PC-9 (cell line): Measurements from ENCODE around the gene RNF41. TPM values are rescaled to one million over a fixed set of nuclear protein-coding genes. Genes with fewer than 3 reads are reported as not detected.
"Not testable (repeated sequence)": the region's sequence is repeated elsewhere in the genome, so short reads cannot be mapped to it uniquely, and the experiment has no call there.

Experiments used
- BruUV-seq: library from RNA; stranded (reverse); fragments of 400-500 nt; replicated peaks from 2 replicates; lab custom pipeline; 2021; lab: Mats Ljungman, UMichigan
- CTCF ChIA-PET: fragments of 300-600 bp; sonication (Branson Sonifier 250); formaldehyde crosslinking; loops from one replicate; lab custom pipeline; 2022; ENCODE audit warnings: antibody characterized with exemption; lab: Charles Lee
- POLR2A ChIA-PET: fragments of 300-600 bp; sonication (Branson Sonifier 250); formaldehyde crosslinking; loops from one replicate; lab custom pipeline; 2022; ENCODE audit warnings: antibody characterized with exemption; ENCODE audit not compliant: unreplicated experiment; lab: Charles Lee
- DNase-seq, 2 experiments: peaks; one replicate each; pipeline versions ENCODE4 v3.0.0 to v3.0.0-alpha.2; 2015 to 2022; ENCODE audit warnings: mixed read lengths in 1 of 2
- H2AFZ ChIP-seq: fragments of 200-600 bp; sonication (generic); 2 replicates; pipeline ENCODE4 v1.8.1; 2017; ENCODE audit warnings: antibody characterized with exemption
- H3F3A ChIP-seq: fragments of 200-600 bp; sonication (generic); 2 replicates; pipeline ENCODE4 v1.8.1; 2017; ENCODE audit warnings: antibody characterized with exemption, mild to moderate bottlenecking, low read depth; ENCODE audit not compliant: insufficient read depth
- H3K27ac ChIP-seq: fragments of 200-600 bp; sonication (generic); 2 replicates; pipeline ENCODE4 v1.6.1; 2016; ENCODE audit warnings: mixed run types
- H3K27me3 ChIP-seq: fragments of 200-600 bp; sonication (generic); 2 replicates; pipeline ENCODE4 v1.6.1; 2016; ENCODE audit warnings: low read depth, mixed run types; ENCODE audit not compliant: insufficient read depth
- H3K36me3 ChIP-seq: fragments of 200-600 bp; sonication (generic); 2 replicates; pipeline ENCODE4 v1.6.1; 2016; ENCODE audit warnings: low read depth, mixed run types
- H3K4me1 ChIP-seq: fragments of 200-600 bp; sonication (generic); replicated peaks from 2 replicates; pipeline ENCODE4 v1.6.1; 2016; ENCODE audit warnings: mixed run types; ENCODE audit not compliant: insufficient read depth
- H3K4me2 ChIP-seq: fragments of 200-600 bp; sonication (generic); 2 replicates; pipeline ENCODE4 v1.6.1; 2017; ENCODE audit warnings: mixed run types
- H3K4me3 ChIP-seq: fragments of 200-600 bp; sonication (generic); 2 replicates; pipeline ENCODE4 v1.6.1; 2016; ENCODE audit warnings: mixed run types
- H3K79me2 ChIP-seq: fragments of 200-600 bp; sonication (generic); 2 replicates; pipeline ENCODE4 v1.6.1; 2017; ENCODE audit warnings: low read depth, mixed run types
- H3K9me2 ChIP-seq: fragments of 200-600 bp; sonication (generic); 2 replicates; pipeline ENCODE4 v1.8.1; 2017; ENCODE audit warnings: mild to moderate bottlenecking; ENCODE audit not compliant: insufficient read depth
- H3K9me3 ChIP-seq: fragments of 200-600 bp; sonication (generic); 2 replicates; pipeline ENCODE4 v1.8.1; 2016; ENCODE audit warnings: low read depth; ENCODE audit not compliant: insufficient read depth
- H4K20me1 ChIP-seq: fragments of 200-600 bp; sonication (generic); 2 replicates; pipeline ENCODE4 v1.8.1; 2017; ENCODE audit not compliant: insufficient read depth
- EZH2 ChIP-seq: fragments of 200-600 bp; sonication (generic); IDR thresholded peaks from 2 replicates; pipeline ENCODE4 v1.8.0; 2017; ENCODE audit warnings: antibody characterized with exemption, low read depth
- intact Hi-C: fragments of 100-400 bp; cut with micrococcal nuclease; formaldehyde crosslinking; loops from one replicate; pipeline ENCODE4 v1.10.0; 2022; ENCODE audit not compliant: unreplicated experiment
- total RNA-seq: library from RNA; stranded (reverse); gene quantifications from 2 replicates; pipeline ENCODE4 v1.2.3, GENCODE V29; 2021
- TF ChIP-seq, protein P1 (sequence below): fragments of 200-600 bp; sonication (generic); conservative IDR thresholded peaks from 2 replicates; pipeline ENCODE4 v1.6.1; 2017; ENCODE audit warnings: mixed run types, antibody characterized with exemption, mild to moderate bottlenecking, moderate library complexity

RNF41 gene
- total RNA-seq, 1 experiment from 2014 or later: 33.4 TPM

DNA sequence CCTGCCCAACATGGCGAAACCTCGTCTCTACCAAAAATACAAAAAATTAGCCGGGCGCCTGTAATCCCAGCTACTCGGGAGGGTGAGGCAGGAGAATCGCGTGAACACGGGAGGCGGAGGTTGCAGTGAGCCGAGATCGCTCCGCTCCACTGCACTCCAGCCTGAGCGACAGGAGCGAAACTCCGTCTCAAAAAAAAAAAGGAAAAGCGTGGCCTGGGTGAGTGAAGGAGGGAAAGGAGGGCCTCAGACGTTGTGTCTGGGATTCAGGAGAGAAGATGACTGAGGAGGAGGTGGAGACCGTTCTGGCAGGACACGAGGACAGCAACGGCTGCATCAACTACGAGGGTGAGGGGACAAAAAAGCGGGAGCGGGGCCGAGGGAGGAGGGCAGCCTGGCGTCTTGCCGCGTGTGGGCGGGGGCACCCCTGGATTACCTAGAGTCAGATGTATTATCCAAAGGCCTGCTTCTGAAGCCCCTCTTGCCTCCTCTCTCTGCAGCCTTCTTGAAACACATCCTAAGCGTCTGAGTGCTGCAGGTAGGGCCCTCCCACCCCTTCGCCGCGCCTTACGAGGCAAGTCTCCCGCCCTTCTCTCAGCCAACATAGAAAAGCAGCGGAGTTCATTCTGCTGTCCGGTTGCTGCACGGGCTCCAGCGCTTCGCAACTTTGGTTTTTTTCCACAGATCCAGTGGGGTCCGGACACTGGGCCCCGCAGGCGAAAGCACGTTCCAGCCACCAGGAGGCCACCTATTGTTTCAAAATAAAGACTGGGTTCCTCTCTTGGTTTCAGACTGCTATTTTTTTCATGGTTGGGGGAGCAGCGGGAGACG lies 64.3 kb downstream of the RNF41 start:
- H3K4me2 ChIP-seq: peak overlapping the region; percentile 78
- H2AFZ ChIP-seq: 0 out of 2 replicates have a peak overlapping the region, but pooled peaks have one; percentile 67
- H3K36me3 ChIP-seq: peaks cover 29% of the 10 kb centered on the region
- H3K27me3 ChIP-seq: no peaks in the 10 kb centered on the region
- no peak for TF ChIP-seq EZH2
- TF ChIP-seq, protein P1, sequence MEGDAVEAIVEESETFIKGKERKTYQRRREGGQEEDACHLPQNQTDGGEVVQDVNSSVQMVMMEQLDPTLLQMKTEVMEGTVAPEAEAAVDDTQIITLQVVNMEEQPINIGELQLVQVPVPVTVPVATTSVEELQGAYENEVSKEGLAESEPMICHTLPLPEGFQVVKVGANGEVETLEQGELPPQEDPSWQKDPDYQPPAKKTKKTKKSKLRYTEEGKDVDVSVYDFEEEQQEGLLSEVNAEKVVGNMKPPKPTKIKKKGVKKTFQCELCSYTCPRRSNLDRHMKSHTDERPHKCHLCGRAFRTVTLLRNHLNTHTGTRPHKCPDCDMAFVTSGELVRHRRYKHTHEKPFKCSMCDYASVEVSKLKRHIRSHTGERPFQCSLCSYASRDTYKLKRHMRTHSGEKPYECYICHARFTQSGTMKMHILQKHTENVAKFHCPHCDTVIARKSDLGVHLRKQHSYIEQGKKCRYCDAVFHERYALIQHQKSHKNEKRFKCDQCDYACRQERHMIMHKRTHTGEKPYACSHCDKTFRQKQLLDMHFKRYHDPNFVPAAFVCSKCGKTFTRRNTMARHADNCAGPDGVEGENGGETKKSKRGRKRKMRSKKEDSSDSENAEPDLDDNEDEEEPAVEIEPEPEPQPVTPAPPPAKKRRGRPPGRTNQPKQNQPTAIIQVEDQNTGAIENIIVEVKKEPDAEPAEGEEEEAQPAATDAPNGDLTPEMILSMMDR: peak; percentile 82
- BruUV-seq: TSS peak; percentile 9
- H3K4me3 ChIP-seq: peak overlapping the region; percentile 51
- H3K4me1 ChIP-seq: peaks cover 31% of the 10 kb centered on the region
- H3K27ac ChIP-seq: peak overlapping the region; percentile 50
- intact Hi-C loops: loop anchor here (5.0 kb wide), 1 partner anchor 40 kb away; the partner anchor contains the start of genes RPL41 and ZC3H10
- DNase-seq: peak; percentile 78 to 82
- ChIA-PET CTCF (interaction anchor here (0.7 kb wide), 1 partner anchor 34 kb away, joined by 5 read pairs; no protein-coding TSS in a partner anchor), POLR2A (interaction anchor here (1.3 kb wide), 1 partner anchor 29 kb away, joined by 4 read pairs; the partner anchor contains the start of gene ESYT1)
- peaks cover 44% of the 10 kb centered on the region for H3F3A ChIP-seq
- H3K9me3 ChIP-seq: no peaks in the 10 kb centered on the region
- peaks cover 21% of the 10 kb centered on the region for H4K20me1 ChIP-seq
- H3K9me2 ChIP-seq: no peaks in the 10 kb centered on the region
- peaks cover 44% of the 10 kb centered on the region for H3K79me2 ChIP-seq

DNA sequence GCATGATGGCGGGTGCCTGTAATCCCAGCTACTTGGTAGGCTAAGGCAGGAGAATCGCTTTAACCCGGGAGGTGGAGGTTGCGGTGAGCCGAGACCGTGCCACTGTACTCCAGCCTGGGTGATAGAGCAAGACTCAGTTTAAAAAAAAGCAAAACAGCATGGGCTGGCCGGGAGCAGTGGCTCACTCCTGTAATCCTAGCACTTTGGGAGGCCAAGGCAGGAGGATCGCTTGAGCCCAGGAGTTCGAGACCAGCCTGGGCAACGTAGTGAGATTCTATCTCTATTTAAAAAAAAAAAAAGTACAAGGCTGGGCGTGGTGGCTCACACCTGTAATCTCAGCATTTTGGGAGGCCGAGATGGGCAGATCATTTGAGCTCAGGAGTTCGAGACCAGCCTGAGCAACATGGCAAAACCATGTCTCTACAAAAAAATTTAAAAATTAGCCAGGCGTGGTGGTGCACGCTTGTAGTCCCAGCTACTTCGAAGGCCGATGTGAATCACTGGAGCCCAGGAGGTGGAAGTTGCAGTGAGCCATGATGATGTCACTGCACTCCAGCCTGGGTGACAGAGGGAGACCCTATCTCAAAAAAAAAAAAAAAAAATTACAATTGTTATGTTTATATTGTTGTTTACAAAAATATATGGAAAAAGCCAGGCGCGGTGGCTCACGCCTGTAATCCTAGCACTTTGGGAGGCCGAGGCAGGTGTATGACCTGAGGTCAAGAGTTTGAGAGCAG lies 65.1 kb downstream of the RNF41 start:
- H3K4me3 ChIP-seq, H2AFZ ChIP-seq, H3K27ac ChIP-seq, DNase-seq, H3K27me3 ChIP-seq, BruUV-seq, H3K9me3 ChIP-seq, H3K9me2 ChIP-seq: not testable (repeated sequence)
- H3K4me1 ChIP-seq: peaks cover 31% of the 10 kb centered on the region
- peaks cover 44% of the 10 kb centered on the region for H3F3A ChIP-seq
- CTCF ChIA-PET: interaction anchor here (0.7 kb wide), 1 partner anchor 34 kb away, joined by 5 read pairs; no protein-coding TSS in a partner anchor
- intact Hi-C loops: loop anchor here (5.0 kb wide), 1 partner anchor 39 kb away; the partner anchor contains the start of genes RPL41 and ZC3H10
- H3K79me2 ChIP-seq: peaks cover 42% of the 10 kb centered on the region
- H3K36me3 ChIP-seq: peaks cover 24% of the 10 kb centered on the region
- H4K20me1 ChIP-seq: peaks cover 21% of the 10 kb centered on the region
- H3K4me2 ChIP-seq: peak overlapping the region; percentile 78
- POLR2A ChIA-PET: interaction anchor here (1.3 kb wide), 1 partner anchor 29 kb away, joined by 4 read pairs; the partner anchor contains the start of gene ESYT1

DNA sequence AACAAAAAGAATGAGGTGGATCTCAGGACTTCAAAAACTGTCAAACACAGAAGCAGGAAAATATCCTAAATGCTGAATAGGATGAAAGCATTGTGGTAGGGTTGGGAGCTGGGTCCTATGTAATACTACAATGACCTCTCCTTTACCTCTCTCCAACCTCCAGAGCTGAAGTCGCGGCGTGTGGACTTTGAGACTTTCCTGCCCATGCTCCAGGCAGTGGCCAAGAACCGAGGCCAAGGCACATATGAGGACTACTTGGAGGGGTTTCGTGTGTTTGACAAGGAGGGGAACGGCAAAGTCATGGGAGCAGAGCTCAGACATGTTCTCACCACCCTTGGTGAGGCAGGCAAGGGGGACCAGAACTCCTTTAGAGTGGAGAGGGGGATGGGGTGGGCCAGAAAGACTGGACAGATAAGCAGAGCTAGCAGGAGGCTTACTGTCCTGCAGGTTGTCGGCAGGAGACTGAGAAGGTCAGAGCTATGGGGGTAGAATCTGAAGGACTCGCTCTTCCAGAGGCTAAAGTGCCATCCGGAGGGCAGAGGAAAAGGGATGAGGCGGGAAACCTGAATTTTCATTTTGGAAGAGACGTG lies 66.4 kb downstream of the RNF41 start:
- H3K27ac ChIP-seq: no peak overlapping the region
- intact Hi-C loops: loop anchor here (5.0 kb wide), 1 partner anchor 38 kb away; the partner anchor contains the start of genes RPL41 and ZC3H10
- H3K9me3 ChIP-seq: no peaks in the 10 kb centered on the region
- peaks cover 30% of the 10 kb centered on the region for H3K79me2 ChIP-seq
- POLR2A ChIA-PET: interaction anchor here (0.6 kb wide), 1 partner anchor 171 kb away, joined by 3 read pairs; no protein-coding TSS in a partner anchor
- CTCF ChIA-PET: interaction anchor here (0.5 kb wide), 1 partner anchor 1349 kb away, joined by 3 read pairs; no protein-coding TSS in a partner anchor
- no peaks in the 10 kb centered on the region for H3K9me2 ChIP-seq
- no peak overlapping the region for H3K4me2 ChIP-seq
- DNase-seq: no peak
- H2AFZ ChIP-seq: no peak overlapping the region
- no peak overlapping the region for H3K4me3 ChIP-seq
- peaks cover 11% of the 10 kb centered on the region for H3K36me3 ChIP-seq
- BruUV-seq: no TSS peak
- peaks cover 36% of the 10 kb centered on the region for H3F3A ChIP-seq
- peaks cover 39% of the 10 kb centered on the region for H3K4me1 ChIP-seq
- TF ChIP-seq, protein P1: no peak
- no peak for TF ChIP-seq EZH2
- H3K27me3 ChIP-seq: no peaks in the 10 kb centered on the region
- peaks cover 12% of the 10 kb centered on the region for H4K20me1 ChIP-seq
